WERI-Rb-1 (cell line): Measurements from ENCODE around the gene AFF4.
"Not testable (repeated sequence)": the region's sequence is repeated elsewhere in the genome, so short reads cannot be mapped to it uniquely, and the experiment has no call there.

Experiments used
- DNase-seq: peaks from one replicate; pipeline ENCODE4 v3.0.0-alpha.2; 2020
- H3K27ac ChIP-seq: fragments of 250-450 bp; sonication (Bioruptor Pico); 2 replicates; pipeline ENCODE4 v1.5.1; 2020; ENCODE audit warnings: mild to moderate bottlenecking, moderate library complexity
- H3K27me3 ChIP-seq: fragments of 250-450 bp; sonication (Bioruptor Pico); 2 replicates; pipeline ENCODE4 v1.5.1; 2021; ENCODE audit warnings: mild to moderate bottlenecking, low read depth, moderate library complexity; ENCODE audit not compliant: insufficient read depth, severe bottlenecking
- H3K36me3 ChIP-seq: fragments of 250-450 bp; sonication (Bioruptor Pico); 2 replicates; pipeline ENCODE4 v1.5.1; 2020; ENCODE audit warnings: mild to moderate bottlenecking, moderate library complexity
- H3K4me3 ChIP-seq: 2 replicates; pipeline ENCODE4 v1.5.1; 2011; ENCODE audit warnings: low read depth, mild to moderate bottlenecking, control low read depth, low read length
- H3K9me3 ChIP-seq: fragments of 250-450 bp; sonication (Bioruptor Pico); 2 replicates; pipeline ENCODE4 v1.5.1; 2021; ENCODE audit warnings: mild to moderate bottlenecking, moderate library complexity; ENCODE audit not compliant: severe bottlenecking
- TF ChIP-seq, protein P1 (sequence below): IDR thresholded peaks from 2 replicates; pipeline ENCODE4 v1.5.1; 2011; ENCODE audit warnings: low read depth, mild to moderate bottlenecking, control low read depth, inconsistent platforms, low read length

Gene AFF4

DNA sequence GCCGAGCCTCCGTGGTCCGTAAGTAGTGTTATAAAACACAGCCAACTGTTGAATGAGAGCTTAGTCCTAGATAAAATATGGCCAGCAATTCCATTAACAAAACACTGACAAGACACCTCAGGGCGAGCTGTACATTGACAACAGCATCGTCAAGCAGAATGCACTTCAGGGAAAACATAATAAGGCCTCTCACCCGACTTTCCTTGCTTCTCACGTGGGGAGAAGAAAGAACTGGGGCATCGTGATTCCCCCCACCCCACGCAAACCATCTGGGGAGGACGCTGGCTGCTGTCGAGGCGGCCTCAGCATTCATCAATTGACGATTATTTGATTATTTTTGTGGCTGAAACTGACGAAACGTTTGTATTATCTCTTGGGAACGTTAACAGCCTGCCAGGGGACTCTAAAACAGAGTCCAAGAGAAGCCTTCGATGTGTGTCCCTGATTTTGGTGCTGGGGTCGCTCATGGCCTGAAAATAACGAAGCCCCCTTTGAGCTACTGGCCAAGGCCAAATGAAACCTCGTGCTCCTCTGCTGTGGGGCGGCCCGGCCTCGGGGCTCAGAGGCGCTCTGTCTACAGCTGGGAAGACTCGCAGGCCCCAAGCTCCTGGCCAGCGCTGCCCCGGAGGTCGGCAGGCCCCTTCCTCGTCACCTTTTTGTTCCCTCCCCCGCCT, 97.6 kb downstream of the AFF4 start:
- peak overlapping the region; percentile 89 for H3K4me3 ChIP-seq
- H3K36me3 ChIP-seq, result peaks cover 38% of the 10 kb centered on the region
- DNase-seq, result no peak
- H3K9me3 ChIP-seq, result no peaks in the 10 kb centered on the region
- peak overlapping the region; percentile 87 for H3K27ac ChIP-seq
- TF ChIP-seq, protein P1, sequence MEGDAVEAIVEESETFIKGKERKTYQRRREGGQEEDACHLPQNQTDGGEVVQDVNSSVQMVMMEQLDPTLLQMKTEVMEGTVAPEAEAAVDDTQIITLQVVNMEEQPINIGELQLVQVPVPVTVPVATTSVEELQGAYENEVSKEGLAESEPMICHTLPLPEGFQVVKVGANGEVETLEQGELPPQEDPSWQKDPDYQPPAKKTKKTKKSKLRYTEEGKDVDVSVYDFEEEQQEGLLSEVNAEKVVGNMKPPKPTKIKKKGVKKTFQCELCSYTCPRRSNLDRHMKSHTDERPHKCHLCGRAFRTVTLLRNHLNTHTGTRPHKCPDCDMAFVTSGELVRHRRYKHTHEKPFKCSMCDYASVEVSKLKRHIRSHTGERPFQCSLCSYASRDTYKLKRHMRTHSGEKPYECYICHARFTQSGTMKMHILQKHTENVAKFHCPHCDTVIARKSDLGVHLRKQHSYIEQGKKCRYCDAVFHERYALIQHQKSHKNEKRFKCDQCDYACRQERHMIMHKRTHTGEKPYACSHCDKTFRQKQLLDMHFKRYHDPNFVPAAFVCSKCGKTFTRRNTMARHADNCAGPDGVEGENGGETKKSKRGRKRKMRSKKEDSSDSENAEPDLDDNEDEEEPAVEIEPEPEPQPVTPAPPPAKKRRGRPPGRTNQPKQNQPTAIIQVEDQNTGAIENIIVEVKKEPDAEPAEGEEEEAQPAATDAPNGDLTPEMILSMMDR, result no peak
- no peaks in the 10 kb centered on the region for H3K27me3 ChIP-seq

- Histone ChIP-seq H3K27ac (no peak overlapping the region), H3K27me3 (no peaks in the 10 kb centered on the region), H3K9me3 (no peaks in the 10 kb centered on the region), H3K36me3 (no peaks in the 10 kb centered on the region), H3K4me3 (no peak overlapping the region)
- DNase-seq, result no peak
- TF ChIP-seq, protein P1, result no peak
Observed at GRCh38 chr5:132860742-132861141, 102.7 kb downstream of the AFF4 start.

GRCh38 chr5:132859889-132860437, 103.5 kb downstream of the AFF4 start:
- H3K27ac ChIP-seq, result no peak overlapping the region
- H3K9me3 ChIP-seq, result no peaks in the 10 kb centered on the region
- no peak overlapping the region for H3K4me3 ChIP-seq
- H3K36me3 ChIP-seq, result no peaks in the 10 kb centered on the region
- H3K27me3 ChIP-seq, result no peaks in the 10 kb centered on the region
- TF ChIP-seq, protein P1, result no peak
- DNase-seq, result no peak

GRCh38 chr5:132856011-132856410, 107.4 kb downstream of the AFF4 start:
- Histone ChIP-seq H3K27ac (no peak overlapping the region), H3K27me3 (no peaks in the 10 kb centered on the region), H3K9me3 (no peaks in the 10 kb centered on the region), H3K36me3 (no peaks in the 10 kb centered on the region), H3K4me3 (no peak overlapping the region)
- TF ChIP-seq, protein P1, result no peak
- no peak for DNase-seq

GRCh38 chr5:132854992-132855391, 108.4 kb downstream of the AFF4 start:
- not testable (repeated sequence) for DNase-seq, H3K27me3 ChIP-seq

DNA sequence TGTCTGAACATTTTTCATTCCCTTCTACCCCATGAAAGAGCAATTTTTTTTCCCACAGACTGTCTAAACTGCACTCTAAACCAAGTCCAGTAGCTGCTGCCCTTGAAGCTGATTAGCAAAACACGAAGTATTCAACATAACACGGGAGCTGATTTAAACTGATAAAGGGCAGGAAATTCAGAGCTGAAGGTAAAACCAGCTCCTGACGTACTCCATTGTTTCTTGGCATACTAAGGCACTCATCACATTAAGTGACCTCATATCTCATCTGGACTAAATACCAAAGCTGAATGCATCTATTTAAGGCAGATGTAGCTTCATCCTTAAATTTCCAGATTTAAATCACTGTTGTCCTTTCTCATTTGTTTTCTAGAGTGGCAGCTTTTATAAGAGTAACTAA, 109.1 kb downstream of the AFF4 start:
- Histone ChIP-seq H3K4me3 (no peak overlapping the region), H3K27me3 (no peaks in the 10 kb centered on the region), H3K27ac (no peak overlapping the region), H3K36me3 (no peaks in the 10 kb centered on the region), H3K9me3 (no peaks in the 10 kb centered on the region)
- no peak for DNase-seq
- TF ChIP-seq, protein P1, result no peak

More at GRCh38 chr5:132854992-132855391, 108.4 kb downstream of the AFF4 start:
- not testable (repeated sequence) for H3K27ac ChIP-seq, H3K36me3 ChIP-seq, H3K4me3 ChIP-seq, H3K9me3 ChIP-seq
